Right lobe of liver (tissue), 6 donors: ENCODE data around the gene APBA2. TPM values are rescaled to one million over a fixed set of nuclear protein-coding genes. Genes with fewer than 3 reads are reported as not detected.

Source experiments
- ATAC-seq, 4 donors: fragments of 200-7000 bp; cut with Tn5 transposase; one replicate each; pipeline ENCODE4 v1.9.1; 2020; ENCODE audit warnings: mild to moderate bottlenecking in 4 of 4, moderate library complexity in 4 of 4
- DNase-seq, 3 donors: peaks; one replicate each; pipeline ENCODE4 v3.0.0-alpha.2; 2020
- H3K27ac ChIP-seq, 3 donors: fragments of 200-600 bp; one replicate each; pipeline ENCODE4 v1.8.0; 2022
- H3K27me3 ChIP-seq, 2 donors: fragments of 200-600 bp; one replicate each; pipeline ENCODE4 v1.8.0; 2022
- H3K36me3 ChIP-seq, 4 donors: fragments of 200-600 bp; sonication (generic) in 1 of 4; one replicate each; pipeline versions ENCODE4 v1.5.1 to v1.8.0; 2017 to 2022; ENCODE audit warnings: control low read depth in 1 of 4
- H3K4me1 ChIP-seq, 4 donors: fragments of 200-600 bp; sonication (generic) in 1 of 4; one replicate each; pipeline versions ENCODE4 v1.5.1 to v1.8.0; 2017 to 2022; ENCODE audit warnings: control low read depth in 1 of 4
- H3K4me3 ChIP-seq, 3 donors: fragments of 200-600 bp; one replicate each; pipeline ENCODE4 v1.8.0; 2022
- H3K9me3 ChIP-seq, 4 donors: fragments of 200-600 bp; sonication (generic) in 1 of 4; one replicate each; pipeline versions ENCODE4 v1.5.1 to v1.8.0; 2017 to 2022; ENCODE audit warnings: control low read depth in 1 of 4
- CTCF ChIP-seq, 4 donors: fragments of 200-600 bp in 3 of 4; fragments of 450-650 bp in 1 of 4; IDR thresholded peaks; one replicate each; pipeline versions ENCODE4 v1.5.1 to v1.8.0; 2016 to 2022; ENCODE audit warnings: antibody characterized with exemption in 4 of 4, mild to moderate bottlenecking in 2 of 4
- POLR2A ChIP-seq: fragments of 450-650 bp; IDR thresholded peaks from one replicate; pipeline ENCODE4 v1.6.1; 2017; ENCODE audit warnings: antibody characterized with exemption, mild to moderate bottlenecking
- WGBS: methylation state at CpG from one replicate; pipeline ENCODE4 v1.1.6; 2018; ENCODE audit warnings: low coverage, low lambda C conversion rate; ENCODE audit not compliant: insufficient coverage; ENCODE audit errors: missing lambda C conversion rate; 5-methylcytosine and 5-hydroxymethylcytosine counted together
- intact Hi-C, 2 donors: fragments of 100-400 bp; cut with DNase I; formaldehyde crosslinking; loops; one replicate each; pipeline versions ENCODE4 v1.11.2 to v1.14.1; 2022
- total RNA-seq, 6 experiments: library from RNA; depleted of rRNA in 2 of 6; stranded (reverse); fragments of >200 nt in 2 of 6; fragmentation: NEBNext Ultra II Directional in 3 of 6; extraction: Animal tissue kit (Norgen Biotek cat#: 25700) in 3 of 6; gene quantifications; one replicate each; pipeline versions ENCODE4 v1.1.0 to v1.2.4, GENCODE V29; 2016 to 2023
- donor health status: DM: no; HTN: yes; CAD: no.
- donor health status: DM: no; HTN: no; CAD: no.
- donor health status: DM: no; HTN: no; CAD: no.
- donor health status: DM: no; HTN: yes; CAD: no.
- donor health status: DM: no; HTN: yes; CAD: no.

The APBA2 gene
- total RNA-seq, 6 experiments from 2014 or later, result 0.51 to 0.75 (median 0.69) TPM

GRCh38 chr15:28907338-28907960 is 21.7 kb downstream of the APBA2 start:
- Histone ChIP-seq H3K9me3 (no peaks in the 10 kb centered on the region), H3K4me3 (no peak overlapping the region), H3K36me3 (no peaks in the 10 kb centered on the region), H3K4me1 (no peaks in the 10 kb centered on the region), H3K27ac (no peak overlapping the region), H3K27me3 (no peaks in the 10 kb centered on the region)
- DNase-seq (peak in 1 of 3 donors; percentile 18), ATAC-seq (no peak)
- WGBS, result 87% methylated on average over 10 of the region's 11 CpGs
- TF ChIP-seq POLR2A, result no peak
- no peak for TF ChIP-seq CTCF (IDR thresholded peaks at IDR 0.05)
- intact Hi-C loops, result no loop called here

GRCh38 chr15:28909958-28910500 is 24.3 kb downstream of the APBA2 start:
- ATAC-seq, result no peak
- TF ChIP-seq CTCF (IDR thresholded peaks at IDR 0.05) (no peak), POLR2A (no peak)
- no peak for DNase-seq
- intact Hi-C loops, result no loop called here
- no peaks in the 10 kb centered on the region for H3K36me3 ChIP-seq
- no peaks in the 10 kb centered on the region for H3K27me3 ChIP-seq
- H3K4me3 ChIP-seq, result no peak overlapping the region
- no peaks in the 10 kb centered on the region for H3K9me3 ChIP-seq
- no peaks in the 10 kb centered on the region for H3K4me1 ChIP-seq
- 67% methylated on average over 6 of the region's 7 CpGs for WGBS
- no peak overlapping the region for H3K27ac ChIP-seq

- no peaks in the 10 kb centered on the region for H3K27me3 ChIP-seq
- no peak for ATAC-seq
- H3K4me1 ChIP-seq, result no peaks in the 10 kb centered on the region
- H3K9me3 ChIP-seq, result no peaks in the 10 kb centered on the region
- peak in 1 of 3 donors; percentile 15 for DNase-seq
- H3K27ac ChIP-seq, result no peak overlapping the region
- H3K4me3 ChIP-seq, result no peak overlapping the region
- intact Hi-C loops, result no loop called here
- no peaks in the 10 kb centered on the region for H3K36me3 ChIP-seq
- WGBS, result 35% methylated on average over 8 of the region's 8 CpGs
- no peak for TF ChIP-seq POLR2A
- no peak for TF ChIP-seq CTCF (IDR thresholded peaks at IDR 0.05)
Measured at GRCh38 chr15:28911310-28911931, 25.6 kb downstream of the APBA2 start.

GRCh38 chr15:28912422-28912821 is 26.6 kb downstream of the APBA2 start:
- ATAC-seq (peak in 1 of 4 donors; percentile 9), DNase-seq (peak in 1 of 3 donors; percentile 23)
- intact Hi-C loops, result no loop called here
- no peaks in the 10 kb centered on the region for H3K36me3 ChIP-seq
- H3K4me1 ChIP-seq, result no peaks in the 10 kb centered on the region
- H3K4me3 ChIP-seq, result no peak overlapping the region
- no peaks in the 10 kb centered on the region for H3K27me3 ChIP-seq
- H3K27ac ChIP-seq, result no peak overlapping the region
- TF ChIP-seq POLR2A, result no peak
- TF ChIP-seq CTCF (IDR thresholded peaks at IDR 0.05), result no peak
- H3K9me3 ChIP-seq, result no peaks in the 10 kb centered on the region
- no CpG with 5 or more reads among the region's 2 CpGs for WGBS
